SK-N-MC (cell line): ENCODE results near the gene TERB1.

Source experiments
- EZH2 ChIP-seq: fragments of 200-600 bp; sonication (generic); IDR thresholded peaks from one replicate; pipeline ENCODE4 v1.6.1; 2017; ENCODE audit warnings: antibody characterized with exemption
- FOXP2 ChIP-seq: optimal IDR thresholded peaks from 2 replicates; pipeline ENCODE3; 2011; ENCODE audit warnings: mild to moderate bottlenecking, moderate library complexity; ENCODE audit not compliant: insufficient read depth; ENCODE audit errors: extremely low read length, control extremely low read depth
- POLR2AphosphoS5 ChIP-seq: IDR thresholded peaks from 2 replicates; pipeline ENCODE4 v1.6.1; 2012; ENCODE audit warnings: mild to moderate bottlenecking, low read depth, low read length, borderline replicate concordance

DNA sequence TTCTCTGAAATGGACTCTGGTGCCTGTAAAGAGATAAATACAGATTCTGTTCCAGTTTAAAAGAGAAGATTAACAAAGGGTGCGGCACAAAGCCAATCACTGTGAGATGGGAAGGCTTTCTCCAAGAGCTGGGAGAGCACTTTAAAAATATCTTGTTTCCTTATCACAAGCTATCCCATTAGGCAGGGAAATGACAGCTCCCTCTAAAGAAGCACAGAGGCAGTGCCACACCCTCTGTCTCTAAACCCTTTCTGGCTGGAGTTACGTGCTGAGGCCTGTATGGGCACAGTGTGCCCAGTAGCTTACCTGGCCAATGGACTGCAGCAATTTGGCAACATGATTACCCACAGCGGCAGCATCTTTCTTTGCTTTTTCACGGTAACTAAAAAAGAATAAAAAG lies 9.0 kb upstream of the TERB1 start:
- TF ChIP-seq EZH2 (no peak), POLR2AphosphoS5 (no peak), FOXP2 (no peak)
